HG02588 (cell line): Measurements from ENCODE around the gene ARHGEF18.
"Not testable (repeated sequence)": the region's sequence is repeated elsewhere in the genome, so short reads cannot be mapped to it uniquely, and the experiment has no call there.

Source experiments
- ATAC-seq: cut with Tn5 transposase; IDR thresholded peaks from one replicate; pipeline ENCODE4 v1.9.1; 2021; ENCODE audit warnings: mild to moderate bottlenecking, moderate library complexity; ENCODE audit not compliant: unreplicated experiment

ARHGEF18 gene

DNA sequence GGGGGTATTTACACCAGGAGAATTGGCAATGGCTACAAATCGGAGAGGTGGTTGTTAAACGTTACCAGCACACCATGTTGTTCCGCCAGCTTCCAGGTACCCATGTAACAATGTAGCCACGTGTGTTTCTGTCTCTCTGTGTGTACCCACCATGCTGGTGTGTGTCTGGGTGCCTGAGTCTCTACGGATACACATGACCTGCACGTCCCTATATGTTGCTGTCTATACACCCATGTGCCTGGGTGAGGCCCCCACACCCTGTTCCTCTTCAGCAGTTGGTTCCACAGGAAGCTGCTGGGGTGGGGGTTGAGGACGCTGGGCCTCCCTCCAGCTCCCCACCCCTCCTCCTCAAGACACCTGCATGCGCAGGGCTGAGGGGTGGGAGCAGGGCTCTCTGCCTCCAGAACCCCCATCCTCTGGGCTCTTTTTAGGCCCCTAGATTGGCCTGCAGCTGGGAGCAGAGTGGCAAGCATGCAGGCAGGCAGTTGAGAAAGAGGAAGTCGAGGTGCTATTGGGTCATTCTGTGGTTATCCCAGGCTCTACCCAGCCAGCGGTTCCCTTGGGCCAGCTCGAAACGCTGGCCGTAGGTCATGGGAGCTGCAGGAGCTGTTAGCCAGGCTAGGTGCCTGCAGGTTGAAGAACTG, at the start of gene ARHGEF18:
Gene ARHGEF18, plus strand, starts transcription at position 351 of the 644 bp plus-strand sequence. CDS start 13,954 bp downstream, outside the sequence.
- no peak for ATAC-seq

DNA sequence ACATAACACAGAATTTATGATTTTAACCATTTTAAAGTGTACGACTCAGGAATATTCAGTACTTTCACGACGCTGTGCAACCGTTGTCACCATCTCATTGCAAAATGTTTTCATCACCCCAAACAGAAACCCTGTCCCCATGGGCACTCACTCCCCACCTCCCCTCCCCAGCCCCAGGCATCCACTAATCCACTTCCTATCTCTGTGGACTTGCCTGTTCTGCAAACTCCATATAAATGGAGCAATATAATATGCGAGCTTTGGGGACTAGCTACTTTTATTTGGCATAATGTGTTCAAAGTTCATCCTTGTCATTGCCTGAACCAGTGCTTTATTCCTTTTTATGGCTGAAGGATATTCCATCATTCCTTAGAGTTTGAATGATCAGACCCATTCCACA, 47.2 kb upstream of the ARHGEF18 start:
- no peak for ATAC-seq

- no peak for ATAC-seq
These were observed 45.3 kb upstream of the ARHGEF18 start for GRCh38 chr19:7303470-7303869.

- ATAC-seq, result no peak
These were observed 44.5 kb upstream of the ARHGEF18 start for GRCh38 chr19:7304200-7304599.

- ATAC-seq, result no peak
These were observed 41.0 kb upstream of the ARHGEF18 start for GRCh38 chr19:7307590-7308218.

- not testable (repeated sequence) for ATAC-seq
These were observed 40.4 kb upstream of the ARHGEF18 start for GRCh38 chr19:7308327-7308726.

GRCh38 chr19:7311911-7312310, 36.8 kb upstream of the ARHGEF18 start:
- no peak for ATAC-seq

GRCh38 chr19:7312816-7313215, 35.9 kb upstream of the ARHGEF18 start:
- ATAC-seq, result no peak

DNA sequence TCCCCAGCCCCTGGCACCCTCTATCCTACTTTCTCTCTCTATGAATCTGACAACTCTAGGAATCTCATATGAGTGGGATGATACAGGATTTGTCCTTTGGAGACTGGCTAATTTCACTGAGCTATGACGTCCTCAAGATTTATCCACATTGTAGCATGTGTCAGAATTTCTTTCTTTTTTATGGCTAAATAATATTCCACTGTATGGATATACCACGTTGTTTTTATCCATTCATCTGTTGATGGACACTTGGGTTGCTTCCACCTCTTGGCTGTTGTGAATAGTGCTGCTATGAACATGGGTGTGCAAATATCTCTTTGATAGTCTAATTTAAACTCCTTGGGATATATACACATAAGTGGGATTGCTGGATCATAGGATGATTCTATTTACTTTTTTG, 30.6 kb upstream of the ARHGEF18 start:
- no peak for ATAC-seq

DNA sequence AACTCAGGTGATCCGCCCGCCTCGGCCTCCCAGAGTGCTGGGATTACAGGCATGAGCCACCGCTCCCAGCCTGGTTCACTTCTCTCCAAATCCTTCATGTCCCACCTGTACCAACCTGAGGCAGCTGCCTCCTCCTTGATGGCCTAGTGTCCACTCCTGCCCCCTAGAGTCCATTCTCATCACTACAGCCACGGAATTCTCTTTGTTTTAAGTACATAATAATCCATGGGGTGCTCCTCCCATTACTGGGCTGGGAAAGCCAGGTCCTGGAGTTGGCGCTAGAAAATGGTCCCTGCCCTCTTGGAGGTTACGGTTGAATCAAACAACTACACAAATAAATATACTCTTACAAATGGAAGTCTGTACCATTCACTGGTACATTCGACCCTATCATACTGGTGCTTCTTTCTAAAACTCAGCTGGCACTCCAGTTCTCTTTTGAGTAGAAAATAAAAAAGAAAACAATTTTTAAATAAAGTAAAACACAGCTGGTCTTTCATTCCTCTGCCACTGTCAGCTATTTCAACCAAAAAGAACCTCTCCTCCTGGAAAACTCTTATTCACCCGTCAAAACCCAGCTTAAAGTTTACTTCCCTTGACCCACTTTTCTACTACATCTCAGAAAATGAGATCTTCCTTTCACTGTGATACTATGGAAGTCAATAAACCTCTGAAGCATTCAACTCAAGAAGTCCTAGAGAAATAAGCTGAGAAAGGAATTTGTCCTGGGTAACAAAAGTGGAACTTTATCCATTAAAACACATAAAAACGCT, 22.4 kb upstream of the ARHGEF18 start:
- ATAC-seq, result no peak

- ATAC-seq, result no peak
These were observed 20.9 kb upstream of the ARHGEF18 start for GRCh38 chr19:7327802-7328201.

DNA sequence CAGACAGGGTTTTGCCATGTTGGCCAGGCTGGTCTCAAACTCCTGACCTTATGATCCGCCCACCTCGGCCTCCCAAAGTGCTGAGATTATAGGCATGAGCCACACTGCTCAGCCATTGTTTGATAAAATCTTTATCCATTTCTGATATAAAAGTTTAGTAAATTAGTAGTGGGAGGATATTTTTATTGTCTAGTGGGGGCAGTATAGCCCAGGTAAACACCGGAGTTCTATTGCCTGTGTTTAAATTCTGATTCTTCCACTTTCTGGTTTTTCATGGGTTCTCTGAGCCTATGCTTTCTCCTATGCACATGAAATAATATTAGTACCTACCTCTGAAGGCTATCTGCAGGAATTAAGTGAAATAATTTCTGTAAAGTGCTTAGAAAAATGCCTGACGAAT, 20.1 kb upstream of the ARHGEF18 start:
- no peak for ATAC-seq

GRCh38 chr19:7331446-7331845, 17.3 kb upstream of the ARHGEF18 start:
- no peak for ATAC-seq

DNA sequence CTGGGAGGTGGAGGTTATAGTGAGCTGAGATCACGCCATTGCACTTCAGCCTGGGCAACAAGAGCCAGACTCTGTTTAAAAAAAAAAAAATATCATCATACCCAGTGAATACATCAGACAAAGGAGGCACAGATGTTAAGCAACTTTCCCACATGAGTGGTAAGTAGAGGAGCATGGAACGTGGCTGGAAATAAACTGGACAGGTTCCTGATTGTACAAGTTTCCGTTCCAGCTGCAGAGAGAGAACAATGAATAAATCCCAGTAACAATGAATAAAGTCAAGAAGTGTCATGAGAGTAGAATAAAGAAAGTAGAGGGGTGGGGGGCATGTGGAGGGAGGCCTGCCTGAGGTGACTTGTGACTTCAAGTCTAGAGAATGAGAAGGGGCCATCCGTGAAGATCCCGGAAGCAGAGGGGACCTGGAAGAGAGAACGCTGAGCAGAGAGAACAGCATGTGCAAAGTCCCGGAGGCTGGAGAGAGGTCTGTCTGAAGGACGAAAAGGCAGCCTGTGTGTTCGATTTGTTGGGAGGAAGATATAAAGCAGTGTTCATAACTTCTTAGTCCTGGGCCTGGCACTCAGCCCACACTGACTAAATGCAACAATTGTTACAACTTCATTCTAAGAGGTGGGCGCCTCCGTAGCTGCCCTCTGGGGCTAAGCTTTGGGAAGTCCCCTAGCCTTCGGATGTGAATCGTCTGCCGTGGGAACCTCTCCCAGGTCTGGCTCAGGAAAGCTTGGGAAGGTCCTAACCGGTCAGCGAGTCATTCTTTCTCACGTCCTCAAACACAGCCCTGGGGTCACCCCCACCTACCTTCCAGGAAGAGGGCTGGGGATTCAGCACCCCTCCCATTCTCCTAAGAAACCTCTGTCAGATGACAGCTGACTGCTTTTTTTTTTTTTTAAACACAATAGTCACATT, 15.3 kb upstream of the ARHGEF18 start:
- no peak for ATAC-seq

- ATAC-seq, result no peak
These were observed 12.3 kb upstream of the ARHGEF18 start for GRCh38 chr19:7336321-7336973.

DNA sequence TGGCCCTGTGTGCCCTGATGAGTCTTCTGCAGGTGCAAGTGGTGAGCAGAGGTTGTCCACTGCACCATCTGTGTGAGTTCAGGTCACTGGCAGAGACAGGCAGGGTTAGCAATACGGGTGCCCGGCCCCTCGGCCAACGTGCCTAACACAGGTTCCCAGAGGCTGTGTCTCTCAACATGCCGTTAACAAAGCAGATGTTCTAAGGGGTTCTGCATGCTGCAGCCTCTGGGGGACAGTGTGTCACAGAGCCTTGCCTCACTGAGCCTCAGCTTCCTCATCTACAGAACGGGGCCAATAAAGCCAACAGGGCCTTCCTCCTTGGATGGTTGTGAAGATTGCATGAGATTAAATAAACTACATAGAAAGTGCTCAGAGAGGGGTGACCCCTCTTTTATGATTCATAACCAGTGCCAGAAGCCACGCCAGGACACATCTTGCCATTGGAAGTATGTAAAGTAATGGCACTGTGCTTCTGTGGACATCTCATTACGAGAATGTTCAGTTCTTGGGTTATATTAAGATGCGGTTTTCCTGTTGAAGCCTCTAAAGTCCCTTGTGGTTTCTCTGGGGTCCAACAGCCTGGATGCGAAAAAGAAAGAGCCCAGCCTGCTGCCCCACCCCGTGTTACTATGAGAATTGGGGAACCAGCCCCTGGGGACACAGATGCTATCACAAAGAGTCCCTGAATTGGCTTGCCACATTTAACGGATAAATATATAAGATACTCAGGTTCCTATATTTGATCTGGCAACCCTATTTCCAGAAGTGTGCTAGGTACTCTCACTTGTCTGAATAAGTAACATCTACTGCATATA, 11.2 kb upstream of the ARHGEF18 start:
- peak; percentile 64 for ATAC-seq

- ATAC-seq, result no peak
These were observed 7.5 kb upstream of the ARHGEF18 start for GRCh38 chr19:7340959-7341837.

- ATAC-seq, result no peak
These were observed 6.6 kb upstream of the ARHGEF18 start for GRCh38 chr19:7342143-7342542.
